ENCODE measurements around the gene SDE2.
"Not testable (repeated sequence)": the region's sequence is repeated elsewhere in the genome, so short reads cannot be mapped to it uniquely, and the experiment has no call there.

Gene SDE2

DNA sequence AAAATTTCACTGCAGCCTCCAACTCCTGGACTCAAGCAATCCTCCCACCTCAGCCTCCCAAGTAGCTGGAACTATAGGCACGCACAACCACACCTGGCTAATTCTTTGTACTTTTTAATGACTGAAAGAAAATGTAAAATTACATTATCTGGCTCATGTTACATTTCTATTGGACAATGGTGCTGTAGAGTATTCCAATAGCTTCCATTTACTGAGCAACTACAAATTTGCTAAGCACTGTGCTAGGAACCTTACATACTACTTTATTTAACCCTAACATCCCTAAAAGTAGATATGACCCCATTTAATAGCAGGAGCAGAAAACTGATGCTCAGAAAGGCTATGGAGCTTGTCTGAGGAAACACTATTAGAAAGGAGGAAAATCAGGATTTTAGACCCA, 19.7 kb downstream of the SDE2 start:
- FAIRE-seq (no peak), DNase-seq (ENCODE audit: low spot score) (no peak)

GRCh38 chr1:225977937-225978748, 21.0 kb downstream of the SDE2 start:
- DNase-seq (ENCODE audit: low spot score) (no peak), FAIRE-seq (no peak)

- DNase-seq (ENCODE audit: low spot score); FAIRE-seq: not testable (repeated sequence)
Measured at GRCh38 chr1:225975146-225975545, 24.0 kb downstream of the SDE2 start.

- DNase-seq (ENCODE audit: low spot score), result no peak
- FAIRE-seq, result no peak
Measured at GRCh38 chr1:225974454-225974853, 24.7 kb downstream of the SDE2 start.

- no peak for DNase-seq (ENCODE audit: low spot score)
Measured at GRCh38 chr1:225973158-225973557, 26.0 kb downstream of the SDE2 start.

DNA sequence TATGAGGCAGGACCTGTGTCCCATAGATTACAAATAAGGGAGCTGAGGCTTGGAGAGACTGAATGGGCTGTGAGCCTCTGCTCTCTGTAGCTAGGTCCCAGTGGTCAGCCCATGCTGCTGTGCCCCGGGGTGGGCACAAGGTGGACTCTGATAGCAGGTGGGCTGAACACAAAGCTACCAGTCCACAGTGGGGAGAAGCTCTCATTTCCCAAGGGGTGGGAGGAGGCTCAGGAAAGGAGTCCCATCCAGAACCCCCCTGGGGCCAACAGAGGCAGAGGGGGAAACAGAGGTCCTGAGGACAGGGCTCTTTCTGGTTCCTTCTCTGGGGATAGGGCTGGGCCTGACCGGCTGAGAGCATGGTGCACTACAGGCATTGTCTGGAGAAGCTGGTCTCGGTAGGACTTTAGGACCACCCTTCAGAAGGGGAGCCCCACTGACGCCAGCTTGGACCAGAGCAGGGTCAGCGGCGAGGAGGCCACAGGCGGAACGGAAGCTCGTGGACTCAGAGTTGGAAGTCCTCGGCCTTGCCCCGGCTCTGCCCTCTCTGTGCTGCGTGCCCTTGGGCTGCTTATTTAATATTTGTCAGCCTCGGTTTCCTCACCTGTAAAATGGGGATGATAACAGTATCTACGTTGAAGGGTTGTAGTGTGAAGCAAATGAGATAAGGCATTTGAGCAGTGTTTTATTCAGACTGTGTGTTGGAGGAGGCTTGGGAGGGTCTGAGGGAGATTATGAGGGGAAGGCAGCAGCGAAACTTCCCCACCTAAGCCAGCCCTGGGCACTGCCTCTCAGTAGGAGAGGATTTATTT, 26.6 kb downstream of the SDE2 start:
- no peak for FAIRE-seq

More at GRCh38 chr1:225973158-225973557, 26.0 kb downstream of the SDE2 start:
- no peak for FAIRE-seq

DNA sequence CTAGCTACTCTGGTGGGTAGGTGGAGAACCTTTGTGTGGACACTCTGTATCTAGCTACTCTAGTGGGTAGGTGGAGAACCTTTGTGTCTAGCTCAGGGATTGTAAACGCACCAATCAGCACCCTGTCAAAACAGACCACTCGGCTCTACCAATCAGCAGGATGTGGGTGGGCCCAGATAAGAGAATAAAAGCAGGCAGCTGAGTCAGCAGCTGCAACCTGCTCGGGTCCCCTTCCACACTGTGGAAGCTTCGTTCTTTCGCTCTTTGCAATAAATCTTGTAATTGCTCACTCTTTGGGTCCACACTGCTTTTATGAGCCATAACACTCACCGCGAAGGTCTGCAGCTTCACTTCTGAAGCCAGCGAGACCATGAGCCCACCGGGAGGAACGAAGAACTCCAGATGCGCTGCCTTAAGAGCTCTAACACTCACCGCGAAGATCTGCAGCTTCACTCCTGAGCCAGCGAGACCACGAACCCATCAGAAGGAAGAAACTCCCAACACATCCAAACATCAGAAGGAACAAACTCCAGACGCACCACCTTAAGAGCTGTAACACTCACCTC, 28.5 kb downstream of the SDE2 start:
- not testable (repeated sequence) for FAIRE-seq; DNase-seq (ENCODE audit: low spot score)

More for the DNA sequence above, 26.6 kb downstream of the SDE2 start:
- no peak for DNase-seq (ENCODE audit: low spot score)

- not testable (repeated sequence) for DNase-seq (ENCODE audit: low spot score); FAIRE-seq
Measured at GRCh38 chr1:225969751-225970150, 29.4 kb downstream of the SDE2 start.

DNA sequence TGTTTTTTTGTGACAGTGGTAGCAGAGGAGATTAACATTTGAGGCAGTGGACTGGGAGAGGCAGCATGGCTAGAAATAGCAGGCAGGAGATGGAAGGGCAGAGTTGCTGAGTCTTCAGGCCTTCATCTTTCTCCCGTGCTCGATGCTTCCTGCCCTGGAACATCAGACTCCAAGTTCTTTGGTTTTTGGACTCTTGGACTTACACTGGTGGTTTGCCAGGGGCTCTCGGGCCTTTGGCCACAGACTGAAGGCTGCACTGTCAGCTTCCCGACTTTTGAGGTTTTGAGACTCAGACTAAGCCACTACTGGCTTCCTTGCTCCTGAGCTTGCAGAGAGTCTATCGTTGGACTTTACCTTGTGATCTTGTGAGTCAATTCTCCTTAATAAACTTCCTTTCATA, 33.9 kb downstream of the SDE2 start:
- DNase-seq (ENCODE audit: low spot score) (no peak), FAIRE-seq (no peak)

GRCh38 chr1:225963735-225964530, 35.2 kb downstream of the SDE2 start:
- FAIRE-seq (no peak), DNase-seq (ENCODE audit: low spot score) (no peak)

DNA sequence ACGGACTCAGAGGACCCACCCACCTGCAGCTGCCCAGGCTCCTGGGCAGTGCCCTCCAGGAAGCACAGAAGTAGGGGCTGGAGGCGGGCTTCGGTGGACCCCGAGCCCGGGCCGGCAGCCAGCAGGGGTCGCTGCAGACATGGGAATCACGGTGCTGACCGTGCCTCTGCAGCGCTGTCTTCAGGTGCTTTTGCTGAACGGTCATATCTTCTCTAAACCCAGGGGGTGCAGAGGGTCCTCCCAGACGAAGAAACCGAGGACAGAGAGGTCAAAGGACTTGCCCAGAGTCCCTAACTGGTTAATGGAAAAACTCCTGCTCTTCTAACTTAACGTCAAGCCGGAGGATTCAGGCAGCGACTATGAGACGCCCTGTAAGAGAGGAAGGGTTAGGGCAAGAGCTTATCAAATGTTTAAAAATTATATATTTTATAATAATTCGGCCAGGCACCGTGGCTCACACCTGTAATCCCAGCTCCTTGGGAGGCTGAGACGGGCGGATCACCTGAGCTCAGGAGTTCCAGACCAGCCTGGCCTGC, 36.6 kb downstream of the SDE2 start:
- DNase-seq (ENCODE audit: low spot score) (no peak), FAIRE-seq (no peak)

DNA sequence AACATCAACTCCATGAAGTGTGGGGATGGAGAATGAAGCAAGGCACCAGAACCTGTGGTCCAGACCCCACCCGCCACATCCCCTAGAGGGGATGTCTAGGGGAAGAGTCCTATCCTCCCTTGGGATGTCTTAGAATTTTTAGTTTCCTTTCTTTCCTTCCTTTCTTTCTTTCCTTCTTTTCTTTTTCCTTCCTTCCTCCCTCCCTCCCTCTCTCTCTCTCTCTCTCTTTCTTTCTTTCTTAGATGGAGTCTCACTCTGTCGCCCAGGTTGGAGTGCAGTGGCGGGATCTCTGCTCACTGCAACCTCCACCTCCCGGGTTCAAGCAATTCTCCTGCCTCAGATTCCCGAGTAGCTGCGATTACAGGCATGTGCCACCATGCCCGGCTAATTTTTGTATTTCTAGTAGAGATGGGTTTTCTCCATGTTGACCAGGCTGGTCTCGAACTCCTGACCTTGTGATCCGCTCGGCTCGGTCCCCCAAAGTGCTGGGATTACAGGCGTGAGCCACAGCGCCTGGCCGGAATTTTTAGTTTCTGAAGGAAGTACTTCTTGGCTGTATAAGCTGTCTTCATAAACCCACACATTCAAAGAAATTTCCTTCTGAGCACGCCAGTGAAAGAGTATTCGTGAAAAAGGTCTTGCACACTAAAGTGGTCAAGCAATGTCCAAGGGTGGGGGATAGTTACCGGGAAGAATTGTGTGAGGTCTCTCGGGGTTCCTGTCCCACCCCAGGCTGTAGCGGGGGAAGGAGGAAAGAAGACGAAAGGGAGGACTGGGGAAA, 37.3 kb downstream of the SDE2 start:
- FAIRE-seq, result no peak
- no peak for DNase-seq (ENCODE audit: low spot score)

GRCh38 chr1:225958041-225958440, 41.1 kb downstream of the SDE2 start:
- FAIRE-seq (no peak), DNase-seq (ENCODE audit: low spot score) (no peak)

- DNase-seq (ENCODE audit: low spot score) (no peak), FAIRE-seq (no peak)
Measured at GRCh38 chr1:225954753-225955152, 44.4 kb downstream of the SDE2 start.

GRCh38 chr1:225953315-225953714, 45.8 kb downstream of the SDE2 start:
- FAIRE-seq, result no peak
- no peak for DNase-seq (ENCODE audit: low spot score)

- FAIRE-seq, result no peak
- DNase-seq (ENCODE audit: low spot score), result no peak
Measured at GRCh38 chr1:225950905-225951497, 48.1 kb downstream of the SDE2 start.

GRCh38 chr1:225949041-225949440, 50.1 kb downstream of the SDE2 start:
- FAIRE-seq (no peak), DNase-seq (ENCODE audit: low spot score) (no peak)

- FAIRE-seq (no peak), DNase-seq (ENCODE audit: low spot score) (no peak)
Measured at GRCh38 chr1:225946803-225947202, 52.3 kb downstream of the SDE2 start.

GRCh38 chr1:225946082-225946620, 53.0 kb downstream of the SDE2 start:
- FAIRE-seq, result no peak

DNA sequence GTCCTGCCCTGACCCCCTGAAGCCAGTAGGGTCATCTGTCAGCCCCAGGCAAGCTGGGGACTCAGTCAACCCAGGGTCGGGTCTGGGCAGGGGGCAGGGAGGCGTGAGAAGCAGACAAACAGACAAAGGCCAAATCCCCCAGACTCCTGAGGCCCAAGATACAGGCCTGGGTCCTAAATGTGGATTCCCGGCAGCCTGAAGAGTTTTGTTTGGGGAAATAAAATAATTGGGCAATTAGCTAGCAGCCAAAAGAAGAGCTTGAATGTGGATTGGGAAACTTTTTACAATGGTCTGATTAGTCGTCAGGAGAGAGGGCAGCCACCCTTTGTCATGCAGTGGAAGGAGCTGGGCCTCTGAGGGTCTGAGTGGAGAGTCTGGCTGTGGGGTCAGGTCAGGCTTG, 53.6 kb downstream of the SDE2 start:
- no peak for FAIRE-seq
- no peak for DNase-seq (ENCODE audit: low spot score)

More at GRCh38 chr1:225946082-225946620, 53.0 kb downstream of the SDE2 start:
- DNase-seq (ENCODE audit: low spot score), result no peak
